Ishikawa (cell line): ENCODE data around the gene HOXA2.

ENCODE experiments used
- CEBPB ChIP-seq: IDR thresholded peaks from 2 replicates; pipeline ENCODE4 v1.6.1; 2012
- CREB1 ChIP-seq: IDR thresholded peaks from 2 replicates; pipeline ENCODE4 v1.6.1; 2012; ENCODE audit warnings: low read depth
- EGR1 ChIP-seq: IDR thresholded peaks from 2 replicates; pipeline ENCODE4 v1.6.1; 2012
- EP300 ChIP-seq: IDR thresholded peaks from 2 replicates; pipeline ENCODE4 v1.6.1; 2012; ENCODE audit warnings: borderline replicate concordance
- FOXM1 ChIP-seq: IDR thresholded peaks from 2 replicates; pipeline ENCODE4 v1.6.1; 2012; ENCODE audit warnings: low read depth, borderline replicate concordance
- MAX ChIP-seq: IDR thresholded peaks from 2 replicates; pipeline ENCODE4 v1.6.1; 2012
- NFIC ChIP-seq: IDR thresholded peaks from 2 replicates; pipeline ENCODE4 v1.6.1; 2012
- RAD21 ChIP-seq: IDR thresholded peaks from 2 replicates; pipeline ENCODE4 v1.6.1; 2012; ENCODE audit warnings: low read depth
- TAF1 ChIP-seq: IDR thresholded peaks from 2 replicates; pipeline ENCODE4 v1.6.1; 2012; ENCODE audit warnings: low read depth, mild to moderate bottlenecking
- TCF12 ChIP-seq: IDR thresholded peaks from 2 replicates; pipeline ENCODE4 v1.6.1; 2012; ENCODE audit warnings: low read depth
- TEAD4 ChIP-seq: IDR thresholded peaks from 2 replicates; pipeline ENCODE4 v1.6.1; 2012
- USF1 ChIP-seq: IDR thresholded peaks from 2 replicates; pipeline ENCODE4 v1.6.1; 2012
- YY1 ChIP-seq: IDR thresholded peaks from 2 replicates; pipeline ENCODE4 v1.6.1; 2012; ENCODE audit warnings: low read depth
- ZBTB7A ChIP-seq: IDR thresholded peaks from 2 replicates; pipeline ENCODE4 v1.6.1; 2012; ENCODE audit warnings: low read depth
- TF ChIP-seq, protein P1 (sequence below): IDR thresholded peaks from 2 replicates; pipeline ENCODE4 v1.6.1; 2012; ENCODE audit warnings: low read depth, mild to moderate bottlenecking

Gene HOXA2

GRCh38 chr7:27146491-27147198 is 44.2 kb upstream of the HOXA2 start:
- TF ChIP-seq CREB1 (no peak), FOXM1 (no peak), YY1 (no peak), ZBTB7A (no peak)

- TF ChIP-seq ZBTB7A = no peak
- TF ChIP-seq YY1 = no peak
- TF ChIP-seq TEAD4 = no peak
- no peak for TF ChIP-seq TCF12
- TF ChIP-seq MAX = no peak
- TF ChIP-seq EP300 = no peak
- TF ChIP-seq CEBPB = no peak
- TF ChIP-seq, protein P1, sequence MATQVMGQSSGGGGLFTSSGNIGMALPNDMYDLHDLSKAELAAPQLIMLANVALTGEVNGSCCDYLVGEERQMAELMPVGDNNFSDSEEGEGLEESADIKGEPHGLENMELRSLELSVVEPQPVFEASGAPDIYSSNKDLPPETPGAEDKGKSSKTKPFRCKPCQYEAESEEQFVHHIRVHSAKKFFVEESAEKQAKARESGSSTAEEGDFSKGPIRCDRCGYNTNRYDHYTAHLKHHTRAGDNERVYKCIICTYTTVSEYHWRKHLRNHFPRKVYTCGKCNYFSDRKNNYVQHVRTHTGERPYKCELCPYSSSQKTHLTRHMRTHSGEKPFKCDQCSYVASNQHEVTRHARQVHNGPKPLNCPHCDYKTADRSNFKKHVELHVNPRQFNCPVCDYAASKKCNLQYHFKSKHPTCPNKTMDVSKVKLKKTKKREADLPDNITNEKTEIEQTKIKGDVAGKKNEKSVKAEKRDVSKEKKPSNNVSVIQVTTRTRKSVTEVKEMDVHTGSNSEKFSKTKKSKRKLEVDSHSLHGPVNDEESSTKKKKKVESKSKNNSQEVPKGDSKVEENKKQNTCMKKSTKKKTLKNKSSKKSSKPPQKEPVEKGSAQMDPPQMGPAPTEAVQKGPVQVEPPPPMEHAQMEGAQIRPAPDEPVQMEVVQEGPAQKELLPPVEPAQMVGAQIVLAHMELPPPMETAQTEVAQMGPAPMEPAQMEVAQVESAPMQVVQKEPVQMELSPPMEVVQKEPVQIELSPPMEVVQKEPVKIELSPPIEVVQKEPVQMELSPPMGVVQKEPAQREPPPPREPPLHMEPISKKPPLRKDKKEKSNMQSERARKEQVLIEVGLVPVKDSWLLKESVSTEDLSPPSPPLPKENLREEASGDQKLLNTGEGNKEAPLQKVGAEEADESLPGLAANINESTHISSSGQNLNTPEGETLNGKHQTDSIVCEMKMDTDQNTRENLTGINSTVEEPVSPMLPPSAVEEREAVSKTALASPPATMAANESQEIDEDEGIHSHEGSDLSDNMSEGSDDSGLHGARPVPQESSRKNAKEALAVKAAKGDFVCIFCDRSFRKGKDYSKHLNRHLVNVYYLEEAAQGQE = no peak
Observed at GRCh38 chr7:27145914-27146412, 43.5 kb upstream of the HOXA2 start.

GRCh38 chr7:27145165-27145913 is 42.9 kb upstream of the HOXA2 start:
- TF ChIP-seq CEBPB = no peak
- no peak for TF ChIP-seq FOXM1
- TF ChIP-seq, protein P1 = no peak
- TF ChIP-seq CREB1 = no peak
- no peak for TF ChIP-seq YY1
- TF ChIP-seq MAX = no peak
- TF ChIP-seq RAD21 = no peak
- TF ChIP-seq TCF12 = no peak
- no peak for TF ChIP-seq USF1
- no peak for TF ChIP-seq NFIC
- no peak for TF ChIP-seq EGR1
- no peak for TF ChIP-seq ZBTB7A
- no peak for TF ChIP-seq TEAD4
- TF ChIP-seq EP300 = no peak

- no peak for TF ChIP-seq TAF1
- TF ChIP-seq CREB1 = no peak
- TF ChIP-seq, protein P1 = no peak
- no peak for TF ChIP-seq FOXM1
- no peak for TF ChIP-seq USF1
- no peak for TF ChIP-seq TEAD4
- TF ChIP-seq ZBTB7A = no peak
- no peak for TF ChIP-seq EP300
- TF ChIP-seq CEBPB = no peak
- TF ChIP-seq EGR1 = no peak
- TF ChIP-seq NFIC = no peak
- no peak for TF ChIP-seq TCF12
- no peak for TF ChIP-seq RAD21
- TF ChIP-seq YY1 = no peak
- TF ChIP-seq MAX = no peak
Observed at GRCh38 chr7:27144781-27145164, 42.3 kb upstream of the HOXA2 start.
